ENCODE data around the gene BCAR3.
"Not testable (repeated sequence)": the region's sequence is repeated elsewhere in the genome, so short reads cannot be mapped to it uniquely, and the experiment has no call there.

Gene BCAR3

GRCh38 chr1:93573940-93574469 lies 107.6 kb downstream of the BCAR3 start:
- DNase-seq, result no peak

GRCh38 chr1:93571623-93572310 lies 109.9 kb downstream of the BCAR3 start:
- DNase-seq, result no peak

- no peak for DNase-seq
Measured at GRCh38 chr1:93569489-93569888, 112.1 kb downstream of the BCAR3 start.

GRCh38 chr1:93567255-93567918 lies 114.2 kb downstream of the BCAR3 start:
- DNase-seq, result no peak

GRCh38 chr1:93566227-93566626 lies 115.4 kb downstream of the BCAR3 start:
- no peak for DNase-seq

GRCh38 chr1:93565496-93566206 lies 116.0 kb downstream of the BCAR3 start:
- no peak for DNase-seq

GRCh38 chr1:93559695-93560094 lies 121.9 kb downstream of the BCAR3 start:
- DNase-seq, result no peak

GRCh38 chr1:93559045-93559444 lies 122.6 kb downstream of the BCAR3 start:
- DNase-seq, result no peak

- peak; percentile 33 for DNase-seq
Measured at GRCh38 chr1:93556291-93556690, 125.3 kb downstream of the BCAR3 start.

GRCh38 chr1:93554883-93555872 lies 126.5 kb downstream of the BCAR3 start:
- DNase-seq, result no peak

- not testable (repeated sequence) for DNase-seq
Measured at GRCh38 chr1:93553886-93554490, 127.6 kb downstream of the BCAR3 start.

- peak; percentile 81 for DNase-seq
Measured at GRCh38 chr1:93552741-93553455, 128.7 kb downstream of the BCAR3 start.

GRCh38 chr1:93549811-93550210 lies 131.8 kb downstream of the BCAR3 start:
- DNase-seq, result no peak

GRCh38 chr1:93549131-93549530 lies 132.5 kb downstream of the BCAR3 start:
- DNase-seq, result no peak

GRCh38 chr1:93546162-93546863 lies 135.3 kb downstream of the BCAR3 start:
- no peak for DNase-seq

GRCh38 chr1:93542398-93542797 lies 139.2 kb downstream of the BCAR3 start:
- no peak for DNase-seq

GRCh38 chr1:93541045-93541444 lies 140.6 kb downstream of the BCAR3 start:
- no peak for DNase-seq

- no peak for DNase-seq
Measured at GRCh38 chr1:93537924-93538323, 143.7 kb downstream of the BCAR3 start.

GRCh38 chr1:93537396-93537795 lies 144.2 kb downstream of the BCAR3 start:
- DNase-seq, result no peak

GRCh38 chr1:93533677-93534076 lies 148.0 kb downstream of the BCAR3 start:
- DNase-seq, result no peak

Data from NCI-H1694 treated with DMSO at 0.1 percent for 48 hours (cell line).